Measurements from ENCODE around the gene TIE1. TPM values are rescaled to one million over a fixed set of nuclear protein-coding genes. Genes with fewer than 3 reads are reported as not detected.

TIE1 gene
- total RNA-seq, 1 experiment from 2014 or later: not detected

GRCh38 chr1:43334453-43335205, 33.8 kb downstream of the TIE1 start:
- Histone ChIP-seq H3K27me3 (replicated peaks; ENCODE audit: insufficient read depth, low read depth, low read length, poor library complexity) (no peaks in the 10 kb centered on the region), H3K9me3 (ENCODE audit: low read depth, low read length, poor library complexity, severe bottlenecking) (no peaks in the 10 kb centered on the region), H3K27ac (ENCODE audit: low read depth, low read length, poor library complexity, severe bottlenecking) (no peak overlapping the region), H3K4me3 (ENCODE audit: low read depth, low read length, poor library complexity, severe bottlenecking) (no peak overlapping the region), H3K4me1 (ENCODE audit: insufficient read depth, low read length, poor library complexity, severe bottlenecking) (peaks cover 7% of the 10 kb centered on the region), H3K36me3 (ENCODE audit: insufficient read depth, low read length, poor library complexity, severe bottlenecking) (no peaks in the 10 kb centered on the region)
- POLR2A ChIA-PET (ENCODE audit: low non-redundant PET): no interaction called here
- BruUV-seq (replicated peaks): no TSS peak
- CTCF ChIA-PET: no interaction called here
- no peak for TF ChIP-seq CTCF (conservative IDR thresholded peaks at IDR 0.05; ENCODE audit: low read depth, low read length)
- no peak for TF ChIP-seq EZH2 (IDR thresholded peaks at IDR 0.05; ENCODE audit: borderline replicate concordance, low read depth, low read length, poor library complexity, severe bottlenecking)
- intact Hi-C loops (cut with micrococcal nuclease; ENCODE audit: unreplicated experiment): loop anchor here (5.0 kb wide), 1 partner anchor 87 kb away; no protein-coding TSS in a partner anchor
- no peak for DNase-seq (ENCODE audit: low spot score)

- H3K27me3 ChIP-seq (replicated peaks; ENCODE audit: insufficient read depth, low read depth, low read length, poor library complexity): no peaks in the 10 kb centered on the region
- no peaks in the 10 kb centered on the region for H3K4me1 ChIP-seq (ENCODE audit: insufficient read depth, low read length, poor library complexity, severe bottlenecking)
- CTCF ChIA-PET: no interaction called here
- H3K4me3 ChIP-seq (ENCODE audit: low read depth, low read length, poor library complexity, severe bottlenecking): no peak within 1 kb of the TSS
- intact Hi-C loops (cut with micrococcal nuclease; ENCODE audit: unreplicated experiment): no loop called here
- DNase-seq (ENCODE audit: low spot score): no peak
- POLR2A ChIA-PET (ENCODE audit: low non-redundant PET): no interaction called here
- BruUV-seq (replicated peaks): no TSS peak
- no peaks in the 10 kb centered on the region for H3K9me3 ChIP-seq (ENCODE audit: low read depth, low read length, poor library complexity, severe bottlenecking)
- no peak for TF ChIP-seq CTCF (conservative IDR thresholded peaks at IDR 0.05; ENCODE audit: low read depth, low read length)
- TF ChIP-seq EZH2 (IDR thresholded peaks at IDR 0.05; ENCODE audit: borderline replicate concordance, low read depth, low read length, poor library complexity, severe bottlenecking): no peak
- H3K27ac ChIP-seq (ENCODE audit: low read depth, low read length, poor library complexity, severe bottlenecking): no peak within 1 kb of the TSS
- no peaks in the 10 kb centered on the region for H3K36me3 ChIP-seq (ENCODE audit: insufficient read depth, low read length, poor library complexity, severe bottlenecking)
These were observed 36.8 kb downstream of the TIE1 start, which contains the start of gene MPL for GRCh38 chr1:43337588-43337987. TSS of gene MPL (plus strand) at chr1:43337818. CDS start at chr1:43337849, 31 bp downstream.

GRCh38 chr1:43338001-43338400, 37.2 kb downstream of the TIE1 start:
- ChIA-PET CTCF (no interaction called here), POLR2A (ENCODE audit: low non-redundant PET) (no interaction called here)
- Histone ChIP-seq H3K9me3 (ENCODE audit: low read depth, low read length, poor library complexity, severe bottlenecking) (no peaks in the 10 kb centered on the region), H3K4me3 (ENCODE audit: low read depth, low read length, poor library complexity, severe bottlenecking) (no peak overlapping the region), H3K27me3 (replicated peaks; ENCODE audit: insufficient read depth, low read depth, low read length, poor library complexity) (no peaks in the 10 kb centered on the region), H3K4me1 (ENCODE audit: insufficient read depth, low read length, poor library complexity, severe bottlenecking) (no peaks in the 10 kb centered on the region), H3K27ac (ENCODE audit: low read depth, low read length, poor library complexity, severe bottlenecking) (no peak overlapping the region), H3K36me3 (ENCODE audit: insufficient read depth, low read length, poor library complexity, severe bottlenecking) (no peaks in the 10 kb centered on the region)
- no peak for DNase-seq (ENCODE audit: low spot score)
- no peak for TF ChIP-seq EZH2 (IDR thresholded peaks at IDR 0.05; ENCODE audit: borderline replicate concordance, low read depth, low read length, poor library complexity, severe bottlenecking)
- no peak for TF ChIP-seq CTCF (conservative IDR thresholded peaks at IDR 0.05; ENCODE audit: low read depth, low read length)
- intact Hi-C loops (cut with micrococcal nuclease; ENCODE audit: unreplicated experiment): no loop called here
- no TSS peak for BruUV-seq (replicated peaks)
